ENCODE measurements around the gene RNF121.

RNF121 gene

DNA sequence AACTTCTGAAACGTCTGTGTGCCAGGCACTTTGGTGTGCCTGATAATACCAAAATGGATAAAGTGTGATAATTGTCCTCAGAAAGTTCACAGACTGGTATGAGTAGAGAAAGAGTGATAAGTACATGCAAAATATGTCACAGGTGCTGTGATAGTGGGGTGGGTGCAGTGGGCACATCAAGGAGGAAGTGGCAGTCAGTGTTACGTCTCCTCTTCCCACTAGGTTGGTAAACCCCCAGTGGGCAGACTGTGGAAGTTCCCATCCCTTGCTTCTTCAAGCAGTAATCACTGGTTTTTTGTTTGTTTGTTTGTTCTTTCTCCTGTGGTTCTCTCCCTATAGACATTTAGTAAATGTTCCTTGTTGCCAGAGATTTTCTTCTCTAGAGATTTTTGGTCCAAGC lies 5.4 kb downstream of the RNF121 start:
- no peak for DNase-seq (ENCODE audit: low read depth, low spot score)

- DNase-seq (ENCODE audit: low read depth, low spot score): no peak
Observed at GRCh38 chr11:71935338-71935925, 6.6 kb downstream of the RNF121 start.

- DNase-seq (ENCODE audit: low read depth, low spot score): no peak
Observed at GRCh38 chr11:71936825-71937224, 8.0 kb downstream of the RNF121 start.

DNA sequence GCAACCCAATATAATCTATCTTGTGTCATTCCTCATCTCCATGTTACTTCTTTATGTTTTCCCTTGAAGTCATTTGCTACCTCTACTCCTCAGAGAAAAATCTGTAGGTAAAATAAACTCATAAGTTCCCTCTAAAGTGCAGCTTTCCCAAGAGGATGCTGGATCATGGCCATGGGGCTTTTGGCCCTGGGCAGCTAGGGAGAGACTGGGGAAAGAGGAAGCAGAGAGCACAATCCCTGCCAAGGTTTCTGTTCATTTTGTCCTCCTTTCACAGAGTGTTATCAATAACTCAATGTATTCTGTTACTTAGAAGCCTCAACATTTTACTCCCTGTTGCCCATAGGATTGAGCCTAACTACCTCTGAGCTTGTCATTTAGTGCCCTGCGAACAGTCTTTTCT lies 9.0 kb downstream of the RNF121 start:
- no peak for DNase-seq (ENCODE audit: low read depth, low spot score)

DNA sequence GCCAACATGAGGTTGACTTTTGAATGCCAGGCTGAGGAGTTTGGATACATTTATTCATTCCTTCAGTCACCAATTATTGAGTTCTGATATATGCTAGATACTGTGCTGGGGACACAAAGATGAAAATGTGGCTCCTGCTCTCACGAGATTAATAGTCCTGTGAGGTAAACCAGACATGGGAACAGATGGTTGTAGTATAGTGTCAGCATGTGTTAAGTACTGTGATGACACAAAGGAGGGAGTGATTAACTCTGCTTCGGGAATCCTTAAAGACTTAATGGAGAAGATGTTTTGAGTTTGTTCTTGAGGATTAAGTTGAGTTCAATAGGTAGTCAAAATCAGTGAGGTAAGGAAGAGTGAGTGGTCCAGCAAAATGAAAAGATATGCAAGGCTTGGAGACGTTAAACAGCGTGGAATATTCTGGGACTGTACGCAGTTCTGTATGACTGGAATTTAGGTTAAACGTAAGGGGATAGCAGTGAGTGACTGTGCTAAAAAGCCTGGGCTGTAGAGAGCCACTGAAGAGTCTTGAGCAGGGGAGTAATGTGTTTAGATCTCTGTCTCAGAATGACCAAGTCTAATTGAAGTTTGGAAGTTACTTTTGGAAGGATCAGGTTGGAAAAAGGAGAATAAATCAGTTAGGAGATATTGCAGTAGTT lies 11.8 kb downstream of the RNF121 start:
- DNase-seq (ENCODE audit: low read depth, low spot score): no peak

- no peak for DNase-seq (ENCODE audit: low read depth, low spot score)
Observed at GRCh38 chr11:71946144-71946571, 17.3 kb downstream of the RNF121 start.

GRCh38 chr11:71947498-71947897 lies 18.7 kb downstream of the RNF121 start:
- DNase-seq (ENCODE audit: low read depth, low spot score): no peak

DNA sequence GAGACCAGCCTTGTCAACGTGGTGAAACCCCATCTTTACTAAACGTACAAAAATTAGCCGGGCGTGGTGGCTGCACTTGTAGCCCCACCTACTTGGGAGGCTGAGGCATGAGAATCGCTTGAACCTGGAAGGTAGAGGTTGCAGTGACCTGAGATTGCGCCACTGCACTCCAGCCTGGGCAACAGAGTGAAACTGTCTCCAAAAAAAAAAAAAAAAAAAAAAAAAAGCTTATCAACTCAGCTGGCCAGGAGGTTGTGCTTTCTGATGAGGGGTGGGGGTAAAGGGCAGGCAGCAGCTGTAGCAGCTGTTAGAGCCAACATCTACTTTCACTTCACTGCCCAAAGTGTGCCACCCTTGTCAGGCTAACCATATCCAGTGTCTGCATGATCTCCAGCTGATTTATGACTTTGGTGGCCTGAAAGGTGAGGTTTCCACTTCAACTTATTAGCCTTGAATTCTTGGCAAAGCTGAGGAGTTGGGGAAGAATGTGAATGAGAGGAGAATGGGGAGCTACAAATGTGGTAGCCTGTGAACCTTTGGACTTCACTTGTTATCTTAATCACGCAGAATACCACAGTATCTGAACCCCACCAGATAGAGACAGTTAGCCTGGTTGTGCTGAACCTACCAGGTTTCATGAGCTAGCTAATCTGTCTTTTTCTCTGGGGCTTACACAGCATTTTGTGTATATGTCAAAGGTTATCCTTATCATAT lies 19.6 kb downstream of the RNF121 start:
- no peak for DNase-seq (ENCODE audit: low read depth, low spot score)

- no peak for DNase-seq (ENCODE audit: low read depth, low spot score)
Observed at GRCh38 chr11:71949034-71949433, 20.2 kb downstream of the RNF121 start.

DNA sequence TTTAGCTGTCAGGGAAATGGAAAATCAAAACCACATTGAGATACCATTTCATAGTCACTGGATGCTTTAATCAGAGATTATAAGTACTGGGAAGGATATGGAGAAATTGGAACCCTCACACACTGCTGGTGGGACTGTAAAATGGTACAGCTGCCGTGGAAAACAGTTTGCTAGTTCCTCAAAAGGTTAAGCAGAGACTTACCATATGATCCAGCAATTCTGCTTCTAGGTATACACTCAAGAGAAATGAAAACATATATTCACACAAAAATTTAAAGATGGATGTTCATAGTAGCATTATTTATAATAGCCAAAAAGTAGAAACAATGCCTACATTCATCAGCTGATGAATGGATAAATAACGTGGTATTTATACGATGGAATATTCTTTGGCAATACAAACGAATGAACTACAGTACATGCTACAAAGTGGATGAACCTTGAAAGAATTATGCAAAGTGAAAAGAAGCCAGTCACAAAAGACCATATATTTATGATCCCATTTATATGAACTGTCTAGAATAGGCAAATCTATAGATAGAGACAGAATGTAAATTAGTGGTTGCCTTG lies 23.0 kb downstream of the RNF121 start:
- no peak for DNase-seq (ENCODE audit: low read depth, low spot score)

DNA sequence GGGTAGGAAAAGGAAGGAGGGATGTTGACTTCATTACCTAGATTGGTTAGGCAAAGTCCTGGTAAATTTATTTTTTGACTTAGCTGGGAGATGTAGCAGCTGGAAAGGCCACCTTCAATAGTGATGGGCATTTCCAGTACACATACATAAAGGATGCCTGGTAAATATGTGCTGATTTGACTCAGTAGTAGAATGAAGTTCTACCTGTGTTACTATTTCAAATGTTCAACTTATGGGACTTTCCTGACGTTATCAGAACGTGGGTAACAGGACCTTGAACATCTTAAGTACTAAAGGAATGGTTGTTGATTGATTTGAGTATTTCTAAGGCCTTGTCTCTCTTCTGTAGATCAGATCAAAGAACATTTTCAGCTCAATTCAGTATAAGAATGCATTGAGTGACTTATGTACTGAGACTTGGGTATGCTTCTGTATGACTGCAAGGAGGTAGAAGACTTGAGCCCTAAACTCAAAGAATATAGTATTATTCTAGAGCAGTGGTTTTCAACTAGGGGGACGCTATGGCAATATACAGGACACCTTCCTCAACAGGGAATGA lies 27.1 kb downstream of the RNF121 start:
- DNase-seq (ENCODE audit: low read depth, low spot score): no peak

DNA sequence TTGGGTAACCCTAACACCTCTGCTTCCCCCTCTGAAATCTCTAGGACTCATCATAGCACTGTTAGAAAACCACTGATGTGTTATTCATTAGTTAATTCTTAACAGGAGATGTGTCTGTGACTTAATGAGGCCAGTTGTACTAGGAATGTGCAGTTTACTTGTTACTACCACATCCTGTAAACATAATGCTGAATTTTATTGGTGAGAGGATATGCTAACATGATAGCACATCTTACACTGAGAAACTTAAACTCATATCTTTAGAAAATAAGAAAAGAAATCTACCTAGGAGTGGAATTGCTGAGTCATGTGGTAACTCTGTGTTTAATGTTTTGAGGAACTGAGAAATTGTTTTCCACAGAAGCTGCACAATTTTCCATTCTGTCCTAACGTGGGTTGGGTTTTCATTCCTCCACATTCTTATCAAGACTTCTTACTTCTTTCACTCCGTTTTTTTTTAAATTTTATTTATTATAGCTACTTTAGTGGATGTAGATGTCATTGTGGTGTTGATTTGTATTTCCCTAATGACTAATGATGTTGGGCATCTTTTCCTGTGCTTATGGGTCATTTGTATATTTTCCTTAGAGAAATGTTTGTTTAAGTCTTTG lies 33.7 kb downstream of the RNF121 start:
- no peak for DNase-seq (ENCODE audit: low read depth, low spot score)

- no peak for DNase-seq (ENCODE audit: low read depth, low spot score)
Observed at GRCh38 chr11:71963468-71963867, 34.6 kb downstream of the RNF121 start.

DNA sequence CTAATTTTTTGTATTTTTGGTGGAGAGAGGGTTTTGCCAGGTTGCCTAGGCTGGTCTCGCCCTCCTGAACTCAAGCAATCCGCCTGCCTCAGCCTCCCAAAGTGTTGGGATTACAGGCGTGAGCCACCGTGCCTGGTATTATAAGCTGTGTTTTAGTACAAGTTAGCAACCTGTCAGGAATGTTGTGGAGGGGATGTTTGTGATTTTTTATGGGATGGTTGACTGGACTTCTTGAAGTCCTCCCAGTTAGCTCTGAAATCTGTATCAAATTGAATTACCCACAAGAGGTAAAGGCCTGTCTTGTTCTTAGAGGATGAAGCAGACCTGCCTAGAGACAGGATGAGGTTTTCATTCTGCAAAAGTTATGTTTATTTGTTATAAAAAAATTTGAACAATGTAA lies 35.8 kb downstream of the RNF121 start:
- DNase-seq (ENCODE audit: low read depth, low spot score): no peak

DNA sequence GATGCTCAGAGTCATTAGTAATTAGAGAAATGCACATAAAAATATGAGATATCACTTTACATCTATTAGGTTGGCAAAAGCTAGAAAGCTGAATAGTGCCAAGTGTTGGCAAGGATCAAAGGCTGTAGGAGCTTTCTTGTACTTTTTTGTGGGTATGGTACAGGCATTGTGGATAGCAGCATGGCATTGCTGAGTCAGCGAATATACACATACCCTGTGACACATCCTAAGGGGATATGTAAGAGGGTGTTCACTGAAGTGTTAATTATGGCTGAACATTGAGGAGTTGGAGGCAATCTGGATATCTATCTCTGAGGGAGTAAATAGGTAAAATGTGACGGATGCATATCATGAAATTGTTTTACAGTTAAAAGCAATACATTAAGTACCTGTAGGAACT lies 42.8 kb downstream of the RNF121 start:
- DNase-seq (ENCODE audit: low read depth, low spot score): no peak

DNA sequence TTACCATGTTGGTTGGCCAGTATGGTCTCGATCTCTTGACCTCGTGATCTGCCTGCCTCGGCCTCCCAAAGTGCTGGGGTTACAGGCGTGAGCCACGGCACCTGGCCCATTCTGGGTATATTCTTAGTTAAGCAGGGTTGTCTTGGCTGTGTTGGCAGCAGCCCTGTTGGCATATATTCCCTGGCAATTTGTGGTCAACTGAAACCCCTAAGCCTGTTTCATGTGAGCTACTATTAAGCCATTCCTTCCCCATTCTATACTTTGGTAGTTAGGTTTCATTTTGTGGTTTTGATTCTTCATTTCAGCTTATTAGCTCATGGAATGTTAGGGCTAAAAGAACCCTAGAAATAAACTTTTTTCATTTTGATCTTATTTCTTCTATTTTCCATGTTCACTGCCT lies 47.7 kb downstream of the RNF121 start:
- no peak for DNase-seq (ENCODE audit: low read depth, low spot score)

- DNase-seq (ENCODE audit: low read depth, low spot score): no peak
Observed at GRCh38 chr11:71977090-71977489, 48.2 kb downstream of the RNF121 start.

- DNase-seq (ENCODE audit: low read depth, low spot score): peak; percentile 7
Observed at GRCh38 chr11:71977743-71978418, 49.0 kb downstream of the RNF121 start.

DNA sequence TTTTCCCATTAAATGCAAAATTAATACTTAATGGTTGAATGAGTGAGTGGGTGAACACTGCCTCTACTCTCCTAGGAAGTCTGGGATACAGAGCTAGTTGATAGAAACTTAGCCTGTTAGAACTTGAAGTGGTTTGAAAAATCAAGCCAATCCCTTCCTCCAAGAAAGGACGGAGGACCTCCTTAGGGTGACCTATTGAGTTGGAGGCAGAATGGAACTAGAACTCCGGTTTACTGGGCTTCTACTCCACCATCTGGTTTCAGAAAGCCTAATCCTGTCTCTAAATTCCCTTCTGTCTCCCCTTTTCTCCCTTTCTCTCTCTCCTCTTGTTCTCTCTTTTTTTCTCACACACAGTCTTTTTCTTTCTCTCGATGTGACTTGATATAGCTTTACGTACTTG lies 50.2 kb downstream of the RNF121 start:
- DNase-seq (ENCODE audit: low read depth, low spot score): no peak

- no peak for DNase-seq (ENCODE audit: low read depth, low spot score)
Observed at GRCh38 chr11:71979602-71980001, 50.8 kb downstream of the RNF121 start.

GRCh38 chr11:71986131-71986530 lies 57.3 kb downstream of the RNF121 start:
- no peak for DNase-seq (ENCODE audit: low read depth, low spot score)

All from activated naive CD8-positive, alpha-beta T cell treated with anti-CD3 and anti-CD28 coated beads, Interleukin-2, amount 50 U/mL, for 16 hours (primary cell).